Activated CD4-positive, alpha-beta T cell treated with anti-CD3 and anti-CD28 coated beads for 36 hours (primary cell): ENCODE results near the gene SMIM38. TPM values are rescaled to one million over a fixed set of nuclear protein-coding genes. Genes with fewer than 3 reads are reported as not detected.

ENCODE experiments used
- ATAC-seq: fragments of 200-7000 bp; cut with Tn5 transposase; one replicate; pipeline ENCODE4 v1.10.0; 2021; ENCODE audit warnings: mild to moderate bottlenecking, moderate library complexity
- CTCF ChIA-PET: fragments of 350-600 bp; sonication (Branson Sonifier 250); formaldehyde crosslinking; loops from one replicate; lab custom pipeline; 2021; ENCODE audit warnings: antibody characterized with exemption; lab: Charles Lee
- POLR2A ChIA-PET: fragments of 350-600 bp; sonication (Branson Sonifier 250); formaldehyde crosslinking; loops from one replicate; lab custom pipeline; 2021; ENCODE audit warnings: antibody characterized with exemption, inconsistent platforms; lab: Charles Lee
- DNase-seq: peaks from one replicate; pipeline ENCODE4 v3.0.0-alpha.2; 2020
- H3K27ac Mint-ChIP-seq: one replicate; pipeline ENCODE4 v1.8.0; 2021; ENCODE audit warnings: mixed read lengths
- H3K27me3 Mint-ChIP-seq: one replicate; pipeline ENCODE4 v1.8.0; 2021; ENCODE audit warnings: mixed read lengths
- H3K36me3 Mint-ChIP-seq: one replicate; pipeline ENCODE4 v1.8.0; 2021; ENCODE audit warnings: low read depth, mixed read lengths
- H3K4me1 Mint-ChIP-seq: one replicate; pipeline ENCODE4 v1.8.0; 2021; ENCODE audit warnings: mixed read lengths
- H3K4me3 Mint-ChIP-seq: one replicate; pipeline ENCODE4 v1.8.0; 2021; ENCODE audit warnings: mild to moderate bottlenecking, moderate library complexity, mixed read lengths
- H3K9me3 Mint-ChIP-seq: one replicate; pipeline ENCODE4 v1.8.0; 2021; ENCODE audit warnings: low read depth, mixed read lengths
- intact Hi-C, 2 experiments: fragments of 100-400 bp; cut with DNase I in 1 of 2; cut with micrococcal nuclease in 1 of 2; formaldehyde crosslinking; loops; one replicate each; pipeline versions ENCODE4 v1.14.2 to v1.15.1; 2022 to 2024; cut with DNase I, micrococcal nuclease
- total RNA-seq, 2 experiments: library from RNA; stranded (reverse); gene quantifications; one replicate each; pipeline ENCODE4 v1.2.3, GENCODE V29; 2021

Gene SMIM38
- total RNA-seq = under 1 TPM; 0.47 to 0.94 TPM

DNA sequence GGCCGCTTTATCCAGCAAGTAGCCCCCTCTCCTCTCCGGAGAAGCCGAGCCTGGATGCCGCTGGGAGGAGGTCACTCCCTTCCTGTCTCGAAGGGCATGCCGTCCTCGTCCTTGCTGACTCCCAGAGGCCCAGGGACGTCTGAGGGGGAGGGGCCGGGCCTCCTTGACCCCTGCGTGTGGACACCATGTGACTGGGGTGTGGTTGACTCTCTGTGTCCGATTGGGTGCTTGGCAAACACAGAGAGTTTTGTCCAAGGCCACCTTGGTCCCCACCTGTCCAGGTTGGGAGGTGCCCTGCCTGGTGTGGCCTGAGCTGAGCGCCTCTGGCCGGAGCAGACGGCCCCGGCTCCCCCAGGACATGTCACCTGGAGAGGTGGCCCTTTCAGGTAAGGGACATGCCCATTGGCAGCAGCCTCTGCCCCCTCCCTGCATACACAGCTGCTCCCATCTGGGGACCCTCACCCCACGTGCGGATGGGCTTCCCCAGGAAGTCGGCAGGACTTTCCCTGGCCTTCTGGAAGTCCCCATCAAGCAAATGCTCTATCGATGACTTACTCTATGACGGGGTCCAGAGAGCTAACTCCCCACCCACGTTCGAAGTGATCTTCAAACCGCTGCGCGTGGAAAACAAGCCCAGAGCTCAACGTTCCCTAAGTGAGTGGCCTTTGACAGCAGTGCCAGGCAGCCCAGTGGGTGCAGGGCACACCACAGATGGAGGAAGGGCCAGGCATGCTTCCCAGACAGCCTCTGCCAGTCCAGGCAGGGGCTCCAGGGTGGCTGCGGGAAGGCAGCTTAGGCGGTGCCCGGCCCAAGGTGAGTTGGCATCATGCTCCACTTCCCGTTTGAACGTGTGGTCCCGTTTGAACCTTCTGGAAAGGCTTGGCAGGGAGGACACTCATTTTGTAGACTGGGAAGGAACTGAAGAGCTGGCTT lies at the start of gene SMIM38:
Gene SMIM38, plus strand, starts transcription at position 634 of the 933 bp plus-strand sequence. CDS start 1,912 bp downstream, outside the sequence.
- ChIA-PET CTCF (interaction anchor here (0.9 kb wide), 1 partner anchor 10 kb away, joined by 3 read pairs; no protein-coding TSS in a partner anchor), POLR2A (no interaction called here)
- DNase-seq = peak; percentile 29
- Mint-ChIP-seq H3K36me3 (no peaks in the 10 kb centered on the region), H3K27ac (no peak within 1 kb of the TSS), H3K27me3 (no peaks in the 10 kb centered on the region), H3K9me3 (no peaks in the 10 kb centered on the region), H3K4me3 (no peak within 1 kb of the TSS), H3K4me1 (peaks cover 5% of the 10 kb centered on the region)
- peak; percentile 58 for ATAC-seq
- intact Hi-C loops = no loop called here

DNA sequence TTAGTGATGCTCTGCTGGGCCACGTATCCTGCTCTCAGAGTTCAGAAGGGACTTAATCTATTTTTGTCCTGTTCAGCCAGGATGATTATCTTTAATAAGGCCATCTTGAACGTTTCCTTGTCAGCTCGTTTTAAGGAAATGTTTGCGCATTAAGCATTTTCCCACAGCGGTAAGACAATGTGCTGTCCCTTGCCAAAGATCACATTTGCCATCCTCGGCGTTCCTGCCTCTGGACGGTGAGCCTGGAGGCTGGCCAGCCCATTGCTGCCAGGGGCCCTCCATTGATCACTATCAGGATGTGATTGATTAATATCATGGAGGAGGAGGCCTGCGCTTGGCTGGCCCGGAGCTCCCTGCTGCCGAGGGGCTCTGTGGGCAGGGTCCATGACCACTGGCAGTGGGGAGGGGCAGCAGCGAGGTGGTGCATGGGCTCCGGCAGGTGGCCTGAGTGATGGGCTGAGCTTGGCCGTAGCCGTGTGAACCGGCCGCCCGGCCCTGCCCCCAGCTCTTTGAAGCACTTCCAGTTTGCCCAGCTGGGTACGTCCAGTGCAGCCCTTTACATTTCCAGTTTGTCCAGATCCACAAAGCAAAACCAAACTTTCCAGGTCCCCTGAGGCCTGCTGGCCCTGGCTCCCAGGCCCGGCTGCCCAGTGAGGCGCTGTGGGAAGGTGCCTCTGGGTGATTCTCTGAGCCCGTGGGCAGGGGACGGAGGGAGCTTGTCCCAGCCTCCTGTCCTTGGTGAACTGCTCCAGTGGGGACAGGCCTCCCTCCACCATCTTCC lies 49.5 kb upstream of the SMIM38 start:
- DNase-seq (no peak), ATAC-seq (no peak)
- ChIA-PET CTCF (interaction anchor here (0.5 to 1.2 kb wide), 3 partner anchors 12 to 537 kb away, joined by 3 to 4 read pairs (median 3); no protein-coding TSS in a partner anchor), POLR2A (no interaction called here)
- Mint-ChIP-seq H3K27ac (no peak overlapping the region), H3K9me3 (no peaks in the 10 kb centered on the region), H3K4me1 (peaks cover 2% of the 10 kb centered on the region), H3K36me3 (no peaks in the 10 kb centered on the region), H3K4me3 (no peak overlapping the region), H3K27me3 (no peaks in the 10 kb centered on the region)
- intact Hi-C loops = loop anchor here in 1 of 2 experiments (10.0 kb wide), 1 partner anchor 189 kb away; the partner anchor contains the start of gene MYEOV

DNA sequence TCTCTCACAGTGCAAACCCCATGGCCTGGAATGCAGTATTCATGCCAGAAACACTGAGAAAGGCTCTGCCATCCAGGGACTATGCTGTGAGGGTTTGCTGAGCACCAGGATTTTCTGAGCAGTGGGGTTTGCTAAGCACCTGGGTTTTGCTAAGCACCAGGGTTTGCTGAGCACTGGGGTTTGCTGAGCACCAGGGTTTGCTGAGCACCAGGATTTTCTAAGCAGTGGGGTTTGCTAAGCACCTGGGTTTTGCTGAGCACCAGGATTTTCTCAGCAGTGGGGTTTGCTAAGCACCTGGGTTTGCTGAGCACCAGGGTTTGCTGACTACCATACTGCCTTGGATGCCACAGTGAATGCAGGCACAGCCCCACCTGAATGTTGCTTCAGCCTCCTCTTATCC lies 48.3 kb upstream of the SMIM38 start:
- DNase-seq (no peak), ATAC-seq (no peak)
- ChIA-PET POLR2A (no interaction called here), CTCF (interaction anchor here (0.7 kb wide), 1 partner anchor 18 kb away, joined by 3 read pairs; no protein-coding TSS in a partner anchor)
- Mint-ChIP-seq H3K4me3 (no peak overlapping the region), H3K4me1 (no peaks in the 10 kb centered on the region), H3K27me3 (no peaks in the 10 kb centered on the region), H3K36me3 (no peaks in the 10 kb centered on the region), H3K27ac (no peak overlapping the region), H3K9me3 (no peaks in the 10 kb centered on the region)
- intact Hi-C loops = loop anchor here in 1 of 2 experiments (10.0 kb wide), 1 partner anchor 187 kb away; the partner anchor contains the start of gene MYEOV

DNA sequence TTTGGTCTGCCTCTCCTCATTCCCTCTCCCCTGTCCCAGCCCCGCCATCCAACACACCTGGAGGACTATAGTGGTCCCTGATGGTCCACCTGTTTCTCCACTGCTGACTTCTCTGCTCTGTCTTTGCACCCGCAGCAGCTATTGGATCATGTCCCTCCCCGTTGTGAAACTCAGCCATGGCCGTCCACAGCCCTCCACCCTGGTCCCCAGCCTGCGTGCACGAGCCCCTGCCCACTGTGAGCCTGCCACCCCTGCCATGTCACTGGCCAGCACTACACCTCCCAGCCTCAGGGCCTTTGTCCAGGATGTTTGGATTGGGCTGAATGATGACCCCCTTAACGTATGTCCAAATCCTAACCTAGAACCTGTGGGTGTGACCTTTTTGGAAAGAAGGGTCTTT lies 47.7 kb upstream of the SMIM38 start:
- Mint-ChIP-seq H3K27me3 (no peaks in the 10 kb centered on the region), H3K9me3 (no peaks in the 10 kb centered on the region), H3K4me3 (no peak overlapping the region), H3K36me3 (no peaks in the 10 kb centered on the region), H3K4me1 (no peaks in the 10 kb centered on the region), H3K27ac (no peak overlapping the region)
- CTCF ChIA-PET = interaction anchor here (0.6 kb wide), 1 partner anchor 20 kb away, joined by 3 read pairs; no protein-coding TSS in a partner anchor
- DNase-seq (no peak), ATAC-seq (no peak)
- intact Hi-C loops = loop anchor here in 1 of 2 experiments (10.0 kb wide), 1 partner anchor 187 kb away; the partner anchor contains the start of gene MYEOV
- POLR2A ChIA-PET = no interaction called here

DNA sequence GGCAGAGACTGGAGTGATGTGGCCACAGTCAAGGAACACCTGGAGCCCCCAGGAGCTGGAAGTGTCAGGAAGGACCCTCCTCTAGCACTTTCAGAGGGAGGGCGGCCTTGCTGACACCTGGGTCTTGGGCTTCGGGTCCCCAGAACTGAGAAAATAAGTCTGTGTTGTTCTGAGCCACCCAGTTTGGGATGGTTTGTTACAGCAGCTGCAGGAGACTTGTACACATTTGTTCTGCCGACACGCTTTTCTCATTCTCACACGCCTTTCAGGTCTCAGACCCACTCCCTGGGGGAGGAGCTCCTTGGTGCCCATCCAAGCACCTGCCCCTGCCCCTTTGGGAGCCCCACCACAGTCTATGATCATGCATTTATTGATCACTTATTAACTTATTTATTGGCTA lies 47.2 kb upstream of the SMIM38 start:
- CTCF ChIA-PET = interaction anchor here (0.6 kb wide), 1 partner anchor 21 kb away, joined by 3 read pairs; no protein-coding TSS in a partner anchor
- POLR2A ChIA-PET = no interaction called here
- intact Hi-C loops = loop anchor here in 1 of 2 experiments (10.0 kb wide), 1 partner anchor 186 kb away; the partner anchor contains the start of gene MYEOV
- Mint-ChIP-seq H3K9me3 (no peaks in the 10 kb centered on the region), H3K4me3 (no peak overlapping the region), H3K4me1 (no peaks in the 10 kb centered on the region), H3K36me3 (no peaks in the 10 kb centered on the region), H3K27me3 (no peaks in the 10 kb centered on the region), H3K27ac (no peak overlapping the region)
- no peak for DNase-seq
- ATAC-seq = no peak

DNA sequence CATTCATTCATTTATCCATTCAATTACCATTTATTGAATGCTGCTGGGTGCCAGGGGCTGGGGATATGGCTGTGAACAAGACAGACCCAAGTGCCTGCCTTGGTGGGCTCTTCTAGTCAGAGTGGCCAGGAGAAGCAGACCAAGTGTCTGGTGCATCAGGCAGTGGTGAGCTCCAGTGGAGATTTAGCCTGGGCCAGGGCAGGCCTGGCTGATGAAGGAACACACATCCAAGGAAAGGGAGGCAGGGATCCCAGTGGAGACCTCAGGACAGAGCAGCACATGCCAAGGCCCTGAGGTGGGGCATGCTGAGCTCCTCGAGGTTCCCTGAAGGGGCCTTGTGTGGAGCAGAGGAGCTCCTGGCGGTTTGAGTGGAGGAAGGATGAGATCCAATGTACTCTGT lies 46.6 kb upstream of the SMIM38 start:
- ATAC-seq = no peak
- ChIA-PET CTCF (no interaction called here), POLR2A (no interaction called here)
- Mint-ChIP-seq H3K9me3 (no peaks in the 10 kb centered on the region), H3K36me3 (no peaks in the 10 kb centered on the region), H3K27ac (no peak overlapping the region), H3K4me1 (no peaks in the 10 kb centered on the region), H3K4me3 (no peak overlapping the region), H3K27me3 (no peaks in the 10 kb centered on the region)
- intact Hi-C loops = loop anchor here in 1 of 2 experiments (10.0 kb wide), 1 partner anchor 186 kb away; the partner anchor contains the start of gene MYEOV
- no peak for DNase-seq

DNA sequence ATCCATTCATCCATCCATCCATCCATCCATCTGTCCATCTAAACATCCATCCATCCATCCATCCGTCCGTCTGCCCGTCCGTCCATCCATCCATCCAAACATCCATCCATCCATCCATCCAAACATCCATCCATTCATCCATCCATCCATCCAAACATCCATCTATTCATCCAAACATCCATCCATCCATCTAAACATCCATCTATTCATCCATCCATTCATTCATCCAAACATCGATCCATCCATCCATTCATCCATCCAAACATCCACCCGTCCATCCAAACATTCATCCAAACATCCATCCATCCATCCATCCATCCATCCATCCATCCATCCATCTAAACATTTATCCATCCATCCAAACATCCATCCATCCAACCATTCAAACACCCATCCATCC lies 45.3 kb upstream of the SMIM38 start:
- H3K9me3 Mint-ChIP-seq = no peaks in the 10 kb centered on the region
- DNase-seq (no peak), ATAC-seq (no peak)
- ChIA-PET POLR2A (no interaction called here), CTCF (interaction anchor here (0.6 kb wide), 1 partner anchor 858 kb away, joined by 3 read pairs; no protein-coding TSS in a partner anchor)
- H3K4me1 Mint-ChIP-seq = no peaks in the 10 kb centered on the region
- no peak overlapping the region for H3K27ac Mint-ChIP-seq
- no peaks in the 10 kb centered on the region for H3K36me3 Mint-ChIP-seq
- H3K4me3 Mint-ChIP-seq = no peak overlapping the region
- intact Hi-C loops = no loop called here
- no peaks in the 10 kb centered on the region for H3K27me3 Mint-ChIP-seq

DNA sequence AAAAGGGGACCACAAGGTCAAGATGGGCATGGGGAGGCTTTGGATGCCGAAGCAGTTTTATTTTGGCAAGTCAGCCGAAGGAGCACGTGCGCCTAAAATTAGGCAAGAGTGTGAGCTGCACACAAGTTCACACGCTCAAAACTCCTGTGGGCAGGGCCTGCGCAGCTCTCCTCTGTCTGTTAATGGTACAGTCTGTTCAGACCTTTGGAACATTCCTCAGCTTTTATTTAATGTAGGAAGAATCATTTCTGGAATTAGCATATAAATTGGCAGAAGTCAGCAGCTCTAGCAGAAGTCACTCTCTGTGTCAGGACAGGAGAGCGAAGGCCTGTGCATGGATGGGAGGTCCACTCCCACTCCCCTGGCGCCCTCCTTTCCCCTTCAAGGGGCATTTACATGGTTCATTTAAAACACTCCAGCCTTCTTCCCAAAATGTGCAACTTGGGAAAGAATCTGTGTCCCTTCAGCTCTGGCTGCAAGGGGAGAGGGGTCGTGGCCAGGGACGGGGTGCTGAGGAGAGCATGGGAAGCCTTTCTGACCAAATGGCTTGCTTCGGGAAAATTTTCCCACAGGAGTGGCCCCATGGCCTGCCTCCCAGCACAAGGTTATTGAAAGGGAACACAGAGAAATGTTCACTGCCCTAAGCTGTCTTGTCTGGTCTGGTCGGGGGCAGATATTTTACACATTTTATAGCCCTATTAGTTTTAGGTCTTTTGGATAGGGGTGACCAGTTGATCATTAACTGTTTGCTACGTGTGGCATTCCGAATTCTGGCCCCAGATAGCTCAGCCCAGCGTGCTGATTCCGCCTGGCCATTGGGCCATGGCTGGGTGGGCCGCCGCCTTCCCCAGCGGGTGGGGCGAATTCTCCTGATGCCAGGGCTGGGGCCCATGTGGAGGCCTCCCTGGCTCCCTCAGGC lies 43.9 kb upstream of the SMIM38 start:
- Mint-ChIP-seq H3K27ac (peak overlapping the region; percentile 26), H3K27me3 (no peaks in the 10 kb centered on the region), H3K4me1 (no peaks in the 10 kb centered on the region), H3K9me3 (no peaks in the 10 kb centered on the region), H3K4me3 (no peak overlapping the region), H3K36me3 (no peaks in the 10 kb centered on the region)
- DNase-seq = no peak
- ChIA-PET CTCF (no interaction called here), POLR2A (no interaction called here)
- intact Hi-C loops = no loop called here
- ATAC-seq = no peak

DNA sequence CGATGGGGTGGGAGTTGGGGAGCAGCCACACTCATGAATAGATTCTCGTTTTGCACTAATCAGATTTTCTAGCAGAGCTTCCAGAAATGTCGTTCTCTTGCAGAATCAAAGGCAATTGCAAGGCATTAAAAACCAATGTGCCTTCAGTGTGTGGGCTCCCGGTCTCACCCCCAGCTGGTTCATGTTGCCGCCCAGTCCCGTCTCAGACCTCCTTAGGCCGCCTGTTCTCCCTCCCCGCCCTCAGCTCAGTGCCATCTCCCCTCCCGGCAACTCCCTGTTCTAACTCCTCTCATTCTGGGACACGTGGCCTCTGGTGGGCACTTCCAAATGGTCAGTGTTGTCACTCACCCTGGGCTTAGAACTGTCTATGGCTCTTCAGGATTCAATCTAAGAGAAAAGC lies 42.5 kb upstream of the SMIM38 start:
- DNase-seq (no peak), ATAC-seq (no peak)
- no peaks in the 10 kb centered on the region for H3K36me3 Mint-ChIP-seq
- intact Hi-C loops = no loop called here
- ChIA-PET CTCF (no interaction called here), POLR2A (no interaction called here)
- no peaks in the 10 kb centered on the region for H3K27me3 Mint-ChIP-seq
- H3K4me1 Mint-ChIP-seq = no peaks in the 10 kb centered on the region
- no peaks in the 10 kb centered on the region for H3K9me3 Mint-ChIP-seq
- no peak overlapping the region for H3K4me3 Mint-ChIP-seq
- no peak overlapping the region for H3K27ac Mint-ChIP-seq

DNA sequence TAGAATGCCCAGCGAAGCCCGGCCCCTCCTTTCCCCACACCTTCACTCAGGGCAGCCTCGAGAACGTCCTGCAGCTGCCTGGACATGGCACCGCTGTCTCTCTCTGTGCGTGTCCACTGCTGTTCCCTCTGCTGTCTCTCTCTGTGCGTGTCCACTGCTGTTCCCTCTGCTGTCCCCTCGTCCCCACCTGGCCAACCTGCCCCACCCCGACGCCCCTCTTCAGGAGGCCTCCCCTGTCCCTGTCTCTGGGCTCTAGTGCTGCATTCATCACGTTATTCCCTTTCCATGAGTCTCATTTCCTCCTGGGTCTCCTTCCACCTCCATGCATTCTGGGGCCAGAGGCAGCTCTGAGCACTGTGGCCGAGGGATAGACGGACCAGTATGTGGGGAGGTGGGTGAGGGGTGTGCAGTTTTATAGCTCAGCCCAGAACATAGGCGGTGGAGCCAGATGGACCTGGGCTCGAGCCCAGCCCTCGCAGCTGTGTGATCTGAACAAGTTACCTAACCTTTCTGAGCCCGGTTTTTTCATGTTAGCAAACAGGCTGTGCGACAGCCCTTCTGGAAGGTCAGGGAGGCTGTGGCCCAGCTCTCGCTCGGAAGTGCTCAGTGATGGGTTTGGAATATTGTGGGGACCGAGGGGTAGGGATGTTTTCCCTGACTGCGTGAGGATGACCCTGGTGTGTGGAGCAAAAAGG lies 41.9 kb upstream of the SMIM38 start:
- POLR2A ChIA-PET = no interaction called here
- intact Hi-C loops = no loop called here
- H3K27me3 Mint-ChIP-seq = no peaks in the 10 kb centered on the region
- H3K27ac Mint-ChIP-seq = no peak overlapping the region
- no peak for DNase-seq
- no peaks in the 10 kb centered on the region for H3K36me3 Mint-ChIP-seq
- no peak overlapping the region for H3K4me3 Mint-ChIP-seq
- H3K4me1 Mint-ChIP-seq = no peaks in the 10 kb centered on the region
- no peaks in the 10 kb centered on the region for H3K9me3 Mint-ChIP-seq
- CTCF ChIA-PET = no interaction called here
- no peak for ATAC-seq
